A549 treated with ZK216348 at 1 μM for 4 hours (cell line): ENCODE measurements around the gene LIMCH1. TPM values are rescaled to one million over a fixed set of nuclear protein-coding genes. Genes with fewer than 3 reads are reported as not detected.

Experiments
- total RNA-seq: library from RNA; stranded (reverse); fragments of 200-300 nt; extraction: Qiagen RNA extraction; gene quantifications from 5 replicates; pipeline ENCODE4 v1.2.3, GENCODE V29; 2022; ENCODE audit warnings: low read depth

The LIMCH1 gene
- 34.0 to 50.5 TPM (median 47.3 TPM) in 5 replicates for total RNA-seq

GRCh38 chr4:41538017-41538733 lies at the start of gene LIMCH1:
LIMCH1 (plus strand) TSS chr4:41538157; CDS start chr4:41605996, 67,839 bp downstream.

GRCh38 chr4:41748571-41749475 lies 210.9 kb downstream of the LIMCH1 start, which contains the start of gene PHOX2B:
PHOX2B (minus strand) TSS chr4:41748725; CDS start chr4:41748610, 115 bp downstream.

Other genes starting within 250 kb of the LIMCH1 start
- gene PHOX2B, start 210.6 kb downstream of the LIMCH1 start, total RNA-seq, result not detected in 5 replicates